HG03460 (cell line): ENCODE measurements around the gene NRARP.
"Not testable (repeated sequence)": the region's sequence is repeated elsewhere in the genome, so short reads cannot be mapped to it uniquely, and the experiment has no call there.

Experiments used
- ATAC-seq: cut with Tn5 transposase; IDR thresholded peaks from one replicate; pipeline ENCODE4 v1.9.1; 2021; ENCODE audit not compliant: unreplicated experiment

Gene NRARP

GRCh38 chr9:137265496-137266161 lies 36.4 kb downstream of the NRARP start:
- no peak for ATAC-seq

DNA sequence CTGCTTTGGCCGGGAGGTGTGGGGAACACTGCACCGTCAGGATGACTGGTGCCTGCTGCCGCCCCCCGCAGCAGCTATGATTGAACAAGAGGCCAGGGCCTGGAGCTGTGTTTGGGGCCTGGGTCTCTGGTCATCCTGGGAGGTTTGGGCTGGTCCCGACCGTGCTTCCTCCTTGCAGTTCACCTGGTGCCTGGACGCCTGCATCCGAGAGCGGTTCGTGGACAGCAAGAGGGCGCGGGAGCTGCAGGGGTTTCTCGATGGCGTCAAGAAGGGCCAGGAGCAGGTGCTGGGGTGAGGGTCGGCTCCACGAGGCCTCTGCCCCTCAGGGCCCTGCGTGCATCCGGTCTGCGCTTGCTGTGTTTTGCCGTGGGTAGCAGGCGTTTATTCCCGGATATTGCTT lies 38.0 kb downstream of the NRARP start:
- no peak for ATAC-seq

DNA sequence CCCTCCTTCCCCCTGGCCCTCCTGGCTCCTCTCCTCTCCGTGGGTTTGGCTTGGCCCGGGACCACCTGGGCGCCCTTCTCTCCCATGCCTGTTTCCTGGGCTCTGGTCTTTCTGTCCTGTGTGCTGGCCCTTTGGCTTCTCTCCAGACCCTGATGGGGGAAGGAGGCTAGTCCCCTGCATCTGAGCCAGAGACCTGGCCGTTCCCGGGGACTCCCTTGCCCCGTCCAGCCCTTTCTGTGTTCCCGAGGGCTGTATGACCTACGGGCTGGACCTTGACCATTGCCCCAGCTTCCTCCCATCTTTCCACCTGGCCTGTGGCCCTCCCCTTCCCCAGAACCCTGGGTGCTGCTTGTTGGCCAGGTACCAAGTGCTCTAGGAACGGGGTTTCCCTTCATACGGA lies 38.6 kb downstream of the NRARP start:
- ATAC-seq, result no peak

DNA sequence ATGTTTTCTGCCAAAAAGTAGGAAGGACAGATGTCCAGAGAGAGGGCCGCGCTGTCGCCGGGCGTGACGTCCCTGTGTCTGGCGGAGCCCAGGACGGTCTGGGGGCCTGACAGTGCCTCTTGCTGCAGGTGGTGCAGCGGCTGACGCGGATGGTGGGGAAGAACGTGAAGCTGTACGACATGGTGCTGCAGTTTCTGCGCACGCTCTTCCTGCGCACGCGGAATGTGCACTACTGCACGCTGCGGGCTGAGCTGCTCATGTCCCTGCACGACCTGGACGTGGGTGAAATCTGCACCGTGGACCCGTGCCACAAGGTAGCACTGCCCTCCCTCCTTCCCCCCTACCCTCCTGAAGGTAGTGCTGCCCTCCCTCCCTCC lies 39.2 kb downstream of the NRARP start:
- ATAC-seq, result no peak

- ATAC-seq, result not testable (repeated sequence)
Measured at GRCh38 chr9:137262173-137262908, 39.7 kb downstream of the NRARP start.

- no peak for ATAC-seq
Measured at GRCh38 chr9:137256856-137257255, 45.2 kb downstream of the NRARP start.

GRCh38 chr9:137256362-137256761 lies 45.7 kb downstream of the NRARP start:
- ATAC-seq, result no peak

GRCh38 chr9:137255448-137256114 lies 46.5 kb downstream of the NRARP start:
- no peak for ATAC-seq

- ATAC-seq, result peak; percentile 69
Measured at GRCh38 chr9:137254624-137255447, 47.2 kb downstream of the NRARP start, which contains the start of gene NELFB. NELFB (plus strand) TSS chr9:137255327.

GRCh38 chr9:137253717-137254623 lies 48.1 kb downstream of the NRARP start:
- ATAC-seq, result no peak

GRCh38 chr9:137252555-137253506 lies 49.2 kb downstream of the NRARP start:
- no peak for ATAC-seq

DNA sequence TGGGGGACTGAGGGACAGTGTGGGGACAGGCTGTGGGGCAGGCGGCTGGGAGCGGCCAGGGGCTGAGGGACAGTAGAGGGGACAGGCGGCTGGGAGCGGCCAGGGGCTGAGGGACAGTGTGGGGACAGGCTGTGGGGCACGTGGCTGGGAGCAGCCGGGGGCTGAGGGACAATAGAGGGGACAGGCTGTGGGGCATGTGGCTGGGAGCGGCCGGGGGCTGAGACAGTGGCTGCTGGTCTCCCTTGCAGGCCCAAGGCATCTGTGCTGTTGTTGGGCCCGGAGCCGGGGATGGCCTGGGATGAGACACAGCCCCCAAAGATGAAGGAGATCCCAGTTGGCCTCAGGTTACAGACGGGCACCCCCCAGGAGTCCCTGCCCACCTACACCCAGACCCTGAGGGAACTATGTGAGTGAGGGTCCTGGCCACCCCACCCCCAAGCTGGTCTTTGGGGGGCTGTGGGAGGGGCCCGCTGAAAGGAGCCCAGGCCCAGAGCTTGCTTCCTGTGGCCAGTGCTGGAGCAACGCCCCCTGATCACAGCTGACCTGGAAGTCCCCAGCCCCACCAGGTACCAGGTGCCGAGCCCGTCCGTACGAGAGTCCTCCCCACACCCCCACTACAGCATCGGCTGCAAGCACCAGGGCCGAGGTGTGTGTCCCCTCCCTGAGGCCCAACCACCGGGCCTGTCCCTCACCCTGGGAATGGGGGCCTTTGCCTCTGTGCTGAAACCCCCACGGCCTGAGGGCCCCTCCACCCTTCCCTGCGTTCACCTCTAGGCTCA lies 50.4 kb downstream of the NRARP start:
- no peak for ATAC-seq

DNA sequence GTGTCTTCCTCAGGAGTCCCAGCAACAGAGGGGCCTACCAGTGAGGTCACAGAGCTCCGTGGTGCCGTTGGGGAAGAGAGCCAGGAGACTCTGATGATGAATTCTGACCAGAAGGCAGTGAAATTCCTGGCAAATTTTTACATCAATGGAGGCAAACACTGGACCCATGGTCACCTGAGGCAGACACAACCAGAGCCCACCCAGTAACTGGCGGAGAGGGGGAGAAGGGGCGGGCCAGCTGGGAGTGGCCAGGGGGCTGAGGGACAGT lies 50.9 kb downstream of the NRARP start, which contains the start of gene STPG3:
TSS of gene STPG3 (plus strand) at position 93 of the 268 bp plus-strand sequence. CDS start at position 94, 1 bp downstream.
- no peak for ATAC-seq

GRCh38 chr9:137250329-137251193 lies 51.5 kb downstream of the NRARP start:
- no peak for ATAC-seq
